ENCODE measurements around the gene APBB2. TPM values are rescaled to one million over a fixed set of nuclear protein-coding genes. Genes with fewer than 3 reads are reported as not detected.

The APBB2 gene
- total RNA-seq, 1 donor from 2014 or later, result 52.6 TPM

- DNase-seq (ENCODE audit: low spot score), result no peak
Measured at GRCh38 chr4:40978548-40978947, 235.8 kb downstream of the APBB2 start.

GRCh38 chr4:40976343-40976742 is 238.0 kb downstream of the APBB2 start:
- DNase-seq (ENCODE audit: low spot score), result no peak

- no peak for DNase-seq (ENCODE audit: low spot score)
Measured at GRCh38 chr4:40972722-40973121, 241.6 kb downstream of the APBB2 start.

- no peak for DNase-seq (ENCODE audit: low spot score)
Measured at GRCh38 chr4:40971338-40971737, 243.0 kb downstream of the APBB2 start.

GRCh38 chr4:40969501-40969900 is 244.8 kb downstream of the APBB2 start:
- DNase-seq (ENCODE audit: low spot score), result no peak

- no peak for DNase-seq (ENCODE audit: low spot score)
Measured at GRCh38 chr4:40967550-40967949, 246.8 kb downstream of the APBB2 start.

- DNase-seq (ENCODE audit: low spot score), result no peak
Measured at GRCh38 chr4:40966091-40966490, 248.3 kb downstream of the APBB2 start.

- no peak for DNase-seq (ENCODE audit: low spot score)
Measured at GRCh38 chr4:40963897-40964478, 250.4 kb downstream of the APBB2 start.

- no peak for DNase-seq (ENCODE audit: low spot score)
Measured at GRCh38 chr4:40962551-40963180, 251.7 kb downstream of the APBB2 start.

- DNase-seq (ENCODE audit: low spot score), result no peak
Measured at GRCh38 chr4:40960941-40961340, 253.4 kb downstream of the APBB2 start.

GRCh38 chr4:40957281-40957680 is 257.1 kb downstream of the APBB2 start:
- DNase-seq (ENCODE audit: low spot score), result no peak

GRCh38 chr4:40956721-40957255 is 257.6 kb downstream of the APBB2 start:
- no peak for DNase-seq (ENCODE audit: low spot score)

- DNase-seq (ENCODE audit: low spot score), result no peak
Measured at GRCh38 chr4:40954088-40954668, 260.2 kb downstream of the APBB2 start.

- no peak for DNase-seq (ENCODE audit: low spot score)
Measured at GRCh38 chr4:40953283-40954087, 260.9 kb downstream of the APBB2 start.

- no peak for DNase-seq (ENCODE audit: low spot score)
Measured at GRCh38 chr4:40952672-40953071, 261.7 kb downstream of the APBB2 start.

- DNase-seq (ENCODE audit: low spot score), result no peak
Measured at GRCh38 chr4:40952217-40952616, 262.1 kb downstream of the APBB2 start.

- DNase-seq (ENCODE audit: low spot score), result no peak
Measured at GRCh38 chr4:40951026-40951425, 263.3 kb downstream of the APBB2 start.

GRCh38 chr4:40949358-40950100 is 264.8 kb downstream of the APBB2 start:
- DNase-seq (ENCODE audit: low spot score), result no peak

- no peak for DNase-seq (ENCODE audit: low spot score)
Measured at GRCh38 chr4:40948014-40948413, 266.3 kb downstream of the APBB2 start.

GRCh38 chr4:40946652-40947051 is 267.7 kb downstream of the APBB2 start:
- DNase-seq (ENCODE audit: low spot score), result no peak

GRCh38 chr4:40940756-40941155 is 273.6 kb downstream of the APBB2 start:
- DNase-seq (ENCODE audit: low spot score), result no peak

GRCh38 chr4:40940317-40940741 is 274.0 kb downstream of the APBB2 start:
- no peak for DNase-seq (ENCODE audit: low spot score)

Data from ureter (tissue), 1 donor.